ENCODE measurements around the gene GNPAT.

Gene GNPAT

GRCh38 chr1:231238298-231238697, 2.7 kb upstream of the GNPAT start:
- Histone ChIP-seq H3K36me3 (ENCODE audit: control insufficient read depth, insufficient read depth, low read length) (peaks cover 8% of the 10 kb centered on the region; the same call in 1 of the 2 replicates), H3K4me3 (replicated peaks; ENCODE audit: low read depth, low read length) (no peak overlapping the region), H3K27me3 (replicated peaks; ENCODE audit: control insufficient read depth, insufficient read depth, low read length) (no peaks in the 10 kb centered on the region)
- no peak for DNase-seq (ENCODE audit: extremely low read depth, insufficient read length)
- no peak for TF ChIP-seq CTCF (IDR thresholded peaks at IDR 0.05; ENCODE audit: insufficient read depth, low read length, poor library complexity, severe bottlenecking)

GRCh38 chr1:231240531-231240882, 505 bp upstream of the GNPAT start:
- TF ChIP-seq CTCF (IDR thresholded peaks at IDR 0.05; ENCODE audit: insufficient read depth, low read length, poor library complexity, severe bottlenecking): no peak
- H3K36me3 ChIP-seq (ENCODE audit: control insufficient read depth, insufficient read depth, low read length): peaks cover 5% of the 10 kb centered on the region; the same call in 1 of the 2 replicates
- no peaks in the 10 kb centered on the region for H3K27me3 ChIP-seq (replicated peaks; ENCODE audit: control insufficient read depth, insufficient read depth, low read length)
- H3K4me3 ChIP-seq (replicated peaks; ENCODE audit: low read depth, low read length): peak overlapping the region; percentile 83
- DNase-seq (ENCODE audit: extremely low read depth, insufficient read length): no peak

GRCh38 chr1:231241750-231242149, 738 bp downstream of the GNPAT start:
- Histone ChIP-seq H3K36me3 (ENCODE audit: control insufficient read depth, insufficient read depth, low read length) (peaks cover 7% of the 10 kb centered on the region; the same call in 1 of the 2 replicates), H3K4me3 (replicated peaks; ENCODE audit: low read depth, low read length) (peak overlapping the region; percentile 83), H3K27me3 (replicated peaks; ENCODE audit: control insufficient read depth, insufficient read depth, low read length) (no peaks in the 10 kb centered on the region)
- peak; percentile 24 for TF ChIP-seq CTCF (IDR thresholded peaks at IDR 0.05; ENCODE audit: insufficient read depth, low read length, poor library complexity, severe bottlenecking)
- DNase-seq (ENCODE audit: extremely low read depth, insufficient read length): no peak

GRCh38 chr1:231242516-231243198, 1.6 kb downstream of the GNPAT start:
- no peak for TF ChIP-seq CTCF (IDR thresholded peaks at IDR 0.05; ENCODE audit: insufficient read depth, low read length, poor library complexity, severe bottlenecking)
- H3K27me3 ChIP-seq (replicated peaks; ENCODE audit: control insufficient read depth, insufficient read depth, low read length): no peaks in the 10 kb centered on the region
- H3K4me3 ChIP-seq (replicated peaks; ENCODE audit: low read depth, low read length): peak overlapping the region; percentile 83
- H3K36me3 ChIP-seq (ENCODE audit: control insufficient read depth, insufficient read depth, low read length): peaks cover 7% of the 10 kb centered on the region; the same call in 1 of the 2 replicates
- no peak for DNase-seq (ENCODE audit: extremely low read depth, insufficient read length)

- peaks cover 9% of the 10 kb centered on the region for H3K36me3 ChIP-seq (ENCODE audit: control insufficient read depth, insufficient read depth, low read length)
- H3K27me3 ChIP-seq (replicated peaks; ENCODE audit: control insufficient read depth, insufficient read depth, low read length): no peaks in the 10 kb centered on the region
- no peak for DNase-seq (ENCODE audit: extremely low read depth, insufficient read length)
- no peak for TF ChIP-seq CTCF (IDR thresholded peaks at IDR 0.05; ENCODE audit: insufficient read depth, low read length, poor library complexity, severe bottlenecking)
- H3K4me3 ChIP-seq (replicated peaks; ENCODE audit: low read depth, low read length): no peak overlapping the region
Observed at GRCh38 chr1:231248778-231249177, 7.8 kb downstream of the GNPAT start.

- Histone ChIP-seq H3K4me3 (replicated peaks; ENCODE audit: low read depth, low read length) (no peak overlapping the region), H3K36me3 (ENCODE audit: control insufficient read depth, insufficient read depth, low read length) (peaks cover 8% of the 10 kb centered on the region), H3K27me3 (replicated peaks; ENCODE audit: control insufficient read depth, insufficient read depth, low read length) (no peaks in the 10 kb centered on the region)
- DNase-seq (ENCODE audit: extremely low read depth, insufficient read length): no peak
- no peak for TF ChIP-seq CTCF (IDR thresholded peaks at IDR 0.05; ENCODE audit: insufficient read depth, low read length, poor library complexity, severe bottlenecking)
Observed at GRCh38 chr1:231252336-231252735, 11.3 kb downstream of the GNPAT start.
